HS-27A (cell line): ENCODE measurements around the gene PPP4R2.

Source experiments
- DNase-seq: peaks from one replicate; pipeline ENCODE4 v3.0.0-alpha.2; 2012; ENCODE audit warnings: low read depth, missing footprints

The PPP4R2 gene

GRCh38 chr3:72996473-72997333, at the start of gene PPP4R2:
Gene PPP4R2, plus strand, starts transcription at chr3:72996811. Its CDS starts 227 bp downstream, at chr3:72997038.
- peak; percentile 62 for DNase-seq

- no peak for DNase-seq
These were observed 48.7 kb upstream of the PPP4R2 start for GRCh38 chr3:72947715-72948490.

GRCh38 chr3:72949016-72949415, 47.6 kb upstream of the PPP4R2 start:
- DNase-seq = no peak

GRCh38 chr3:72950372-72950771, 46.2 kb upstream of the PPP4R2 start:
- no peak for DNase-seq

- no peak for DNase-seq
These were observed 45.8 kb upstream of the PPP4R2 start for GRCh38 chr3:72950801-72951200.

GRCh38 chr3:72951259-72951722, 45.3 kb upstream of the PPP4R2 start:
- DNase-seq = no peak

- no peak for DNase-seq
These were observed 43.2 kb upstream of the PPP4R2 start for GRCh38 chr3:72953325-72953956.

- no peak for DNase-seq
These were observed 39.3 kb upstream of the PPP4R2 start for GRCh38 chr3:72957297-72957696.

GRCh38 chr3:72959336-72959735, 37.3 kb upstream of the PPP4R2 start:
- DNase-seq = no peak

- DNase-seq = no peak
These were observed 35.6 kb upstream of the PPP4R2 start for GRCh38 chr3:72960812-72961518.

- DNase-seq = no peak
These were observed 34.9 kb upstream of the PPP4R2 start for GRCh38 chr3:72961752-72962151.

GRCh38 chr3:72962317-72962716, 34.3 kb upstream of the PPP4R2 start:
- no peak for DNase-seq

GRCh38 chr3:72964633-72965032, 32.0 kb upstream of the PPP4R2 start:
- DNase-seq = no peak

- DNase-seq = no peak
These were observed 28.3 kb upstream of the PPP4R2 start for GRCh38 chr3:72968266-72968664.

GRCh38 chr3:72969766-72970165, 26.8 kb upstream of the PPP4R2 start:
- no peak for DNase-seq

- DNase-seq = no peak
These were observed 25.7 kb upstream of the PPP4R2 start for GRCh38 chr3:72970942-72971341.

GRCh38 chr3:72972706-72973030, 23.9 kb upstream of the PPP4R2 start:
- no peak for DNase-seq

GRCh38 chr3:72973031-72973723, 23.4 kb upstream of the PPP4R2 start:
- DNase-seq = no peak

GRCh38 chr3:72973786-72974185, 22.8 kb upstream of the PPP4R2 start:
- DNase-seq = no peak

GRCh38 chr3:72974956-72975355, 21.7 kb upstream of the PPP4R2 start:
- no peak for DNase-seq

GRCh38 chr3:72976281-72976741, 20.3 kb upstream of the PPP4R2 start:
- no peak for DNase-seq
